ENCODE measurements around the gene AQP7.
"Not testable (repeated sequence)": the region's sequence is repeated elsewhere in the genome, so short reads cannot be mapped to it uniquely, and the experiment has no call there.

AQP7 gene

GRCh38 chr9:33431420-33431819, 29.1 kb upstream of the AQP7 start:
- no peak for DNase-seq

- no peak for DNase-seq
Observed at GRCh38 chr9:33430942-33431341, 28.6 kb upstream of the AQP7 start.

- DNase-seq, result no peak
Observed at GRCh38 chr9:33429256-33429985, 27.1 kb upstream of the AQP7 start.

GRCh38 chr9:33426843-33427293, 24.5 kb upstream of the AQP7 start:
- DNase-seq, result no peak

- DNase-seq, result no peak
Observed at GRCh38 chr9:33425128-33425533, 22.8 kb upstream of the AQP7 start.

- DNase-seq, result not testable (repeated sequence)
Observed at GRCh38 chr9:33424492-33424891, 22.1 kb upstream of the AQP7 start.

- not testable (repeated sequence) for DNase-seq
Observed at GRCh38 chr9:33424043-33424442, 21.7 kb upstream of the AQP7 start.

- no peak for DNase-seq
Observed at GRCh38 chr9:33419708-33420303, 17.4 kb upstream of the AQP7 start.

- no peak for DNase-seq
Observed at GRCh38 chr9:33418090-33418489, 15.7 kb upstream of the AQP7 start.

- DNase-seq, result no peak
Observed at GRCh38 chr9:33416996-33417395, 14.6 kb upstream of the AQP7 start.

GRCh38 chr9:33415501-33416038, 13.2 kb upstream of the AQP7 start:
- DNase-seq, result peak; percentile 36

- no peak for DNase-seq
Observed at GRCh38 chr9:33414889-33415500, 12.6 kb upstream of the AQP7 start.

- DNase-seq, result no peak
Observed at GRCh38 chr9:33414268-33414667, 11.9 kb upstream of the AQP7 start.

GRCh38 chr9:33408087-33408486, 5.7 kb upstream of the AQP7 start:
- no peak for DNase-seq

GRCh38 chr9:33407061-33407460, 4.7 kb upstream of the AQP7 start:
- DNase-seq, result no peak

GRCh38 chr9:33404788-33405362, 2.5 kb upstream of the AQP7 start:
- DNase-seq, result no peak

GRCh38 chr9:33403941-33404787, 1.8 kb upstream of the AQP7 start:
- no peak for DNase-seq

GRCh38 chr9:33401809-33402208, 559 bp downstream of the AQP7 start:
- DNase-seq, result not testable (repeated sequence)

- DNase-seq, result not testable (repeated sequence)
Observed at GRCh38 chr9:33399047-33399446, 3.3 kb downstream of the AQP7 start.

- DNase-seq, result not testable (repeated sequence)
Observed at GRCh38 chr9:33397801-33398200, 4.6 kb downstream of the AQP7 start.

- DNase-seq, result not testable (repeated sequence)
Observed at GRCh38 chr9:33395159-33395879, 7.0 kb downstream of the AQP7 start.

- DNase-seq, result not testable (repeated sequence)
Observed at GRCh38 chr9:33393986-33394385, 8.4 kb downstream of the AQP7 start.
